ENCODE data around the gene KDM5D.

- TF ChIP-seq CTCF (IDR thresholded peaks at IDR 0.05) (no peak), USF2 (IDR thresholded peaks at IDR 0.05) (no peak), POLR2A (IDR thresholded peaks at IDR 0.05; ENCODE audit: low read length) (no peak), CEBPB (IDR thresholded peaks at IDR 0.05) (no peak), MYC (IDR thresholded peaks at IDR 0.05; ENCODE audit: borderline replicate concordance, low read length) (no peak), HDAC2 (IDR thresholded peaks at IDR 0.05) (no peak), SMC3 (IDR thresholded peaks at IDR 0.05) (no peak), PHF8 (IDR thresholded peaks at IDR 0.05; ENCODE audit: borderline replicate concordance, low read depth) (no peak), CHD4 (IDR thresholded peaks at IDR 0.05; ENCODE audit: borderline replicate concordance) (no peak), NFE2L2 (conservative IDR thresholded peaks at IDR 0.05; ENCODE audit: low read length) (no peak), TP53 (CRISPR knock-in tag; IDR thresholded peaks at IDR 0.05) (no peak)
- TF ChIP-seq, protein P1, sequence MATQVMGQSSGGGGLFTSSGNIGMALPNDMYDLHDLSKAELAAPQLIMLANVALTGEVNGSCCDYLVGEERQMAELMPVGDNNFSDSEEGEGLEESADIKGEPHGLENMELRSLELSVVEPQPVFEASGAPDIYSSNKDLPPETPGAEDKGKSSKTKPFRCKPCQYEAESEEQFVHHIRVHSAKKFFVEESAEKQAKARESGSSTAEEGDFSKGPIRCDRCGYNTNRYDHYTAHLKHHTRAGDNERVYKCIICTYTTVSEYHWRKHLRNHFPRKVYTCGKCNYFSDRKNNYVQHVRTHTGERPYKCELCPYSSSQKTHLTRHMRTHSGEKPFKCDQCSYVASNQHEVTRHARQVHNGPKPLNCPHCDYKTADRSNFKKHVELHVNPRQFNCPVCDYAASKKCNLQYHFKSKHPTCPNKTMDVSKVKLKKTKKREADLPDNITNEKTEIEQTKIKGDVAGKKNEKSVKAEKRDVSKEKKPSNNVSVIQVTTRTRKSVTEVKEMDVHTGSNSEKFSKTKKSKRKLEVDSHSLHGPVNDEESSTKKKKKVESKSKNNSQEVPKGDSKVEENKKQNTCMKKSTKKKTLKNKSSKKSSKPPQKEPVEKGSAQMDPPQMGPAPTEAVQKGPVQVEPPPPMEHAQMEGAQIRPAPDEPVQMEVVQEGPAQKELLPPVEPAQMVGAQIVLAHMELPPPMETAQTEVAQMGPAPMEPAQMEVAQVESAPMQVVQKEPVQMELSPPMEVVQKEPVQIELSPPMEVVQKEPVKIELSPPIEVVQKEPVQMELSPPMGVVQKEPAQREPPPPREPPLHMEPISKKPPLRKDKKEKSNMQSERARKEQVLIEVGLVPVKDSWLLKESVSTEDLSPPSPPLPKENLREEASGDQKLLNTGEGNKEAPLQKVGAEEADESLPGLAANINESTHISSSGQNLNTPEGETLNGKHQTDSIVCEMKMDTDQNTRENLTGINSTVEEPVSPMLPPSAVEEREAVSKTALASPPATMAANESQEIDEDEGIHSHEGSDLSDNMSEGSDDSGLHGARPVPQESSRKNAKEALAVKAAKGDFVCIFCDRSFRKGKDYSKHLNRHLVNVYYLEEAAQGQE (IDR thresholded peaks at IDR 0.05) = no peak
- TF ChIP-seq, protein P2, sequence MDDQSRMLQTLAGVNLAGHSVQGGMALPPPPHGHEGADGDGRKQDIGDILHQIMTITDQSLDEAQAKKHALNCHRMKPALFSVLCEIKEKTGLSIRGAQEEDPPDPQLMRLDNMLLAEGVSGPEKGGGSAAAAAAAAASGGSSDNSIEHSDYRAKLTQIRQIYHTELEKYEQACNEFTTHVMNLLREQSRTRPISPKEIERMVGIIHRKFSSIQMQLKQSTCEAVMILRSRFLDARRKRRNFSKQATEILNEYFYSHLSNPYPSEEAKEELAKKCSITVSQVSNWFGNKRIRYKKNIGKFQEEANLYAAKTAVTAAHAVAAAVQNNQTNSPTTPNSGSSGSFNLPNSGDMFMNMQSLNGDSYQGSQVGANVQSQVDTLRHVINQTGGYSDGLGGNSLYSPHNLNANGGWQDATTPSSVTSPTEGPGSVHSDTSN (IDR thresholded peaks at IDR 0.05) = no peak
These were observed 27.4 kb downstream of the KDM5D start for GRCh38 chrY:19717146-19717545.

Measured in A549 (cell line).